Fibroblast of skin of back (primary cell): ENCODE measurements around the gene GBP3.
A peak's percentile ranks its signal among the peaks of the same experiment; 100 is the strongest.
"Not testable (repeated sequence)": the region's sequence is repeated elsewhere in the genome, so short reads cannot be mapped to it uniquely, and the experiment has no call there.

Source experiments
- DNase-seq: peaks from one replicate; pipeline ENCODE4 v3.0.0-alpha.2; 2013

The GBP3 gene

GRCh38 chr1:89041119-89041641, 18.5 kb upstream of the GBP3 start:
- DNase-seq, result peak; percentile 85

GRCh38 chr1:89040315-89040626, 17.6 kb upstream of the GBP3 start:
- no peak for DNase-seq

DNA sequence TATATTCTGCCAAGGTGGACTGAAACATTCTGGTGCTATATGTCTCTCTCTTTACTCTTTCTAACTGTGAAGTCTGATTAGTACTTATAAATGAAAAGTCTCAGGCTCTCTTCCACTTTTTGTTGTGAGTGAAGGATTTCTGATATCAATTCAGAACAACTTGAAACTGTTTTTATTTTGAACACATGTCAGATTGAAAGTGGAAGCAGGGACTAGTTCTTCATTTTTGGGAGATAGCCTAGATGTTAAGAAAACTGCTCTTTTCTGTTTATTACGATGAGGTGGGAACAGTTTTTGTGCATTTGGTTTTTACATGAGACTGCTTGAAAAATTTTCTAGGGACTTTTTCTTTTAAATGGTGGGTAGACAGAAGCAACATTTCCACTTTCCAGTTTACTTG, 14.5 kb upstream of the GBP3 start:
- no peak for DNase-seq

GRCh38 chr1:89035080-89035479, 12.4 kb upstream of the GBP3 start:
- DNase-seq, result no peak

- not testable (repeated sequence) for DNase-seq
These were observed 11.3 kb upstream of the GBP3 start for GRCh38 chr1:89034004-89034403.

DNA sequence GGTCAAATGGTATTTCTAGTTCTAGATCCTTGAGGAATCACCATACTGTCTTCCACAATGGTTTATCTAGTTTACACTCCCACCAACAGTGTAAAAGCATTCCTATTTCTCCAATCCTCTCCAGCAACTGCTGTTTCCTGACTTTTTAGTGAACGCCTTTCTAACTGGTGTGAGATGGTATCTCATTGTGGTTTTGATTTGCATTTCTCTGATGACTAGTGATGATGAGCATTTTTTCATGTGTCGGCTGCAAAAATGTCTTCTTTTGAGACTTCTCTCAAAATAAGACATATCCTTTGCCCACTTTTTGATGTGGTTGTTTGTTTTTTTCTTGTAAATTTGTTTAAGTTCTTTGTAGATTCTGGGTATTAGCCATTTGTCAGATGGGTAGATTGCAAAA, 6.4 kb upstream of the GBP3 start:
- peak; percentile 25 for DNase-seq

- DNase-seq, result no peak
These were observed 3.3 kb upstream of the GBP3 start for GRCh38 chr1:89025928-89026327.

DNA sequence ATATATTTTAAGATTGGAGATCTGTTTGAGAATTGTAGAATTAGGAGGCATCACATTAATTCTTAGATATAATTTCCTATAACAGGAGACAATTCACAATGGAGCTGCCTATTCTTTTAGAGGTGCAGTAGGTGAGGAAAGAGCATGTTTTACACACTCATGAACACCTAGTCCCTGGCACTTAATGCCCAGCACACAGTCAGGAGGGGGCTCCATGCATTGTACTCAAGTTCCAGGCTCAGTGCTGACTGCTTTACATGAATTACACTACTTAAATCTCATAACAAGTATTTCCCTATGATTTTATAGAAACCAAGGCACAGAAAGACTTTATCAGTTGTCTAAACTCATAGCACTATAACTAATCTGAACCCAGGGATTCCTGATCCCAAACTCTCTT, 360 bp upstream of the GBP3 start:
- no peak for DNase-seq

GRCh38 chr1:89018318-89018717, 4.3 kb downstream of the GBP3 start:
- DNase-seq, result not testable (repeated sequence)

GRCh38 chr1:89008511-89008910, 14.2 kb downstream of the GBP3 start:
- no peak for DNase-seq

DNA sequence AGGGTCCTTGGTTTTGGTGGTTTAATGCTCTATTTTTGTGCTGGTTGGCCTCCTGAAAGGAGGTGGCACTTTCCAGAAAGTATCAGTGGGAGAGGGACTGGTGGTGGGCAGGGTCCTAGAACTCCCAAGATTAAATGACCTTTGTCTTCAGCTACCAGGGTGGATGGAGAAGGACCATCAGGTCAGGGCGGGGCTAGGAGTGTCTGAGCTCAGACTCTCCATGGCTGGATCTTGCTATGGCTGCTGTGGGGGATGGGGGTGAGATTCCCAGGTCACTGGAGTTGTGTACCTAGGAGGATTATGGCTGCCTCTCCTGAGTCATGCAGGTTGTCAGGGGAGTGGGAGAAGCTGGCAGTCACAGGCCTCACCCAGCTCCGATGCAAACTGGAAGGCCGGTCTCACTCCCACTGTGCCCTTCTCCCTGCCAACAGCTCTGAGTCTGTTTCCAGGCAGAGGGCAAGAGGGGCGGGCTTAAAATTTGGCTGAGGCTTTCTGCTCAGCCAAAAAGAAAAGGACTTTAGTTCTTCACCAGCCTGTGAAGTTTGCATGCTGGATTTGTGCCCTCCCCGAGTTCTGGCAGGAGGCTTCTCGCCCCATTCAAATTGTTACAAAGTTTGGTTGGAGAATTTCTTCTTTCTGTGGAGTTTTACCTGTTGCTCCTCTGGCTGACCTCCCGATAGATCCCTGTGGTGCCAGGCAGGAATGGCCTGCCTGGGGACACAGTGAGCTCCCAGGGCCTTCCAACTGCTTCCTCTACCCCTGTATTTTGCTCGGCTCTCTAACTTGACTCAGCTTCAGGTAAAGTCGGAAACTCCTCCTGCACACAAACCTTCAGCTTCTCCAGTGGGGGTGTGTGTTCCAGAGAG, 17.1 kb downstream of the GBP3 start:
- no peak for DNase-seq

- DNase-seq, result not testable (repeated sequence)
These were observed 20.5 kb downstream of the GBP3 start for GRCh38 chr1:89002176-89002575.

DNA sequence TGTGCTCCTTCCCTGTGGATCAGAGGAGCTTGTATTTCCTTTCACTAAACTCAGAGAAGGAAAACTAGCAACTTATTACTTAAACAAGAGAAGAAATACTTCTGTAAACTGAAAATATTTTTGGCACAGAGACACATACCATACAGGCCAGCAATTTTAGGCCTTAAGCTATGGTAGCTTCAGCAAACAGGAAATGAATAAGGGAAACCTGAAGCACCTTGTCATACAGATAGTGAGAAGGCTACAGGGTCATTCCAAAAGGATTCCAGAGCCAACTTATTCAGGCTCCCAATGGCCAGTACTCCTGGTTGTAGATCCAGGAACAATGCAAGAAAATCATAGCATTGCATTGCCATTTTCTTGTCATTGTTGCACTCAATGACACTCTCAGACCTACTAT, 21.2 kb downstream of the GBP3 start:
- peak; percentile 16 for DNase-seq

DNA sequence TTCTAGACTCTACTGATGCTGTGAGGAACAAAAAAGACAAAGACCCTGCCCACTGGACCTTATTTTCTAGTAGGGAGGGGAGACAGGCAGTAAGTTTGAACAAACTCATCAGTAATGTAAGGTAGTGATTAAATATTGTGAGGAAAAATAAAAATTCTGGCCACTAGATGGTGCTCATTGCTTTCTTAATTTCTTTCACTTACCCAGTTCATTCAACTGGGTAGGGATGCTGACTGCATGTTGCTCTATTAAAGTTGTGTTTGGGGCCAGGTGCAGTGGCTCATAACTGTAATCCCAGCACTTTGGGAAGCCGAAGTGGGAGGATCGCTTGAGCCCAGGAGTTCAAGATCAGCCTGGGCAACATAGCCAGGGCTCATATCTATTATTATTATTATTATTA, 23.9 kb downstream of the GBP3 start:
- DNase-seq, result peak; percentile 64

- no peak for DNase-seq
These were observed 32.2 kb downstream of the GBP3 start for GRCh38 chr1:88990426-88990825.

DNA sequence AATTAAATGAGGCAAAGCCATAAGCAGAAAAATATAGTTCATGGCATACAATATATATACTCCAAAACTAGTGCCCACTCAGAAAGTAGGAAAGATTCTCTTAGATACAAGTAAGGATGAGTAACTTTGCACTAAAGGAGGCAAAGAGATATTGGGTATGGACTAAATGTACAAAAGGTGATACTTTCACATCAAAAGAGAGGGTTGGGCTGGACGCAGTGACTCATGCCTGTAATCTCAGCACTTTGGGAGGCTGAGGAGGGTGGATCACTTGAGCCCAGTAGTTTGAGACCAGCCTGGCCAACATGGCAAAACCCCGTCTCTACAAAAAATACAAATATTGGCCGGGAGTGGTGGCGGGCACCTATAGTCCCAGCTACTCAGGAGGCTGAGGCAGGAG, 37.0 kb downstream of the GBP3 start:
- no peak for DNase-seq

DNA sequence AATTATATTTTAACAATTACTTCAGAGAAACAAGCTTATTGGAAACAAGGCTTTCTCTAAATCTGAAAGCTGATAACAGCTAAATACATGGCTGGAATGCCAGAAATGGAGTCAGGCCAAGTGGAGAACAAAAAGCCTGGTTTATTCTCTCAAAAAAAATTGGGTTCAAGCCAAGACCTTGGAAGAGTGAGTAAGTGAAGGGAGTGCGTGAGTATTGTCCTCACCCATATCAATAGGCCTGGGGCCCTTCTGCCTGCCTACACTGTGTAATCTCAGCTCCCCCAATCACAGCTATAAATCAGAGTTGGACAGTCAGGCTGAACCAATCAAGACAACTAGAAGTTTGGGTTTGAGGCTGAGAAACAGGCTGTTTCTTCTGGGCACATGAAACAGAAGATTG, 37.6 kb downstream of the GBP3 start:
- peak; percentile 80 for DNase-seq

DNA sequence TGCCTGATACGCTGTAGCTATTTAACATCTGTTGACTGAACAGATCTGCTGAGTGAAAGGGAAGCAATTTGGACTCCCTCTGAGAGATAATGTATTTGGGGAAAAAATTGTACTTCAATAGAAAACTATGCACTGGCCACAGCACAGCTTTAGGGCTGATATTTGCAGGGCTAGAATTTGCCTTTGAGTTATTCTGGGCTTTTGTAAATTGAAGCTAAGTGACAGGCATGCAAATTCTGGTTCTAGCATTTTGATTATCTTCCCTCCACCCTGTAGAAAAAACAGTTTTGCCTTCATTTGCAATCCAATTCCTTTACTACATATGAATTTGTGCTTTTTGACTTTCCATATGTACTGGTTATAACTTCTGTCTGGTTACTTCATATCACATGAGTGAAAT, 38.1 kb downstream of the GBP3 start:
- DNase-seq, result no peak

DNA sequence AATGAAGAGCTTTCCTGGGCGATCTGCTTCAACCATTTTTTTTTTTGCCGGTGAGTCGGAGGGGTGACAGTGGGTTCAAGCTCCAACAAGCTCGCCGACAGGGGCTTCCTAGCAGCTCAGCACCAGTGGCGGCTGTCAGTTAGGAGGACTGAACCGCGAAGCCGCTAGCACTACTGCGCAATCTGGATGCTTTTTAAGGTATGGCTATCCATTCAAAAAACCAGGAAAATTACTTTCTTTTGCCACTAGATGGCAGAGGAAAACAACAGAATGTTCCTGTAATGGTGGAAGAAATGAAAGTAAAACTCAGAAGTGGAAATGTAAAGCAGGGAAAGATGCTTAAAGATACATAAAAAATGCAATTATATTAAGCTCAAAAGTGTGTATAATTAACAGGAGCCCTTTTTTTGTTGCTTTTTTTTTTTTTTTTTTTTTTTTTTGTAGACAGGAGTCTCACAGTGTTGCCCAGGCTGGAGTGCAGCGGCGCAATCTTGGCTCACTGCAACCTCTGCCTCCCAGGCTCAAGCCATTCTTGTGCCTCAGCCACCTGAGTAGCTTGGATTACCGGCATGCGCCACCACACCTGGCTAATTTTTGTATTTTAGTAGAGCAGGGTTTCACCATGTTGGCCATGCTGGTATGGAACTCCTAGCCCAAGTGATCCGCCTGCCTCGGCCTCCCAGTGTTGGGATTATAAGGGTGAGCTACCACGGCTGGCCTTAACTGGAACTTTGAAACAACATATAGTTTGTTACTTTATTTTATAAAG, 38.7 kb downstream of the GBP3 start:
- peak; percentile 68 for DNase-seq

- peak; percentile 50 for DNase-seq
These were observed 40.6 kb downstream of the GBP3 start for GRCh38 chr1:88982055-88982454.

DNA sequence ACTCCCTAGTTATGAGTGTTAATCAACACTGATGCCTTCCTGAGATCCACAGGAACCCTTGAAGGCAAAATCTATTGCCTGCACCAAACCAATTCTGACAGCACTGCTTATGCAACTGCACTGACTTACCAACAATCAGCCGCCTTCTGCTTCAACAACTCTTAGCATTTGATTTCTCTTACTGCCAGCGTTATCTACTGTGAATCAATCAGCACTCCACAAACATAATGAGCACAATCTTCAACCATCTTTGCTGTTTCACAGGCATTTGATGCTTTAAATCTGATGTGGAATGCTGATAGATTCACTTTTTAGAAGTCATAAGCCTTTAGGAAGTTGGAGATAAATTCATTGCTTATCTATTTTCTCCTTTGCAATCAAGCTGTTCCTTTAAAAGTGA, 41.2 kb downstream of the GBP3 start:
- not testable (repeated sequence) for DNase-seq

DNA sequence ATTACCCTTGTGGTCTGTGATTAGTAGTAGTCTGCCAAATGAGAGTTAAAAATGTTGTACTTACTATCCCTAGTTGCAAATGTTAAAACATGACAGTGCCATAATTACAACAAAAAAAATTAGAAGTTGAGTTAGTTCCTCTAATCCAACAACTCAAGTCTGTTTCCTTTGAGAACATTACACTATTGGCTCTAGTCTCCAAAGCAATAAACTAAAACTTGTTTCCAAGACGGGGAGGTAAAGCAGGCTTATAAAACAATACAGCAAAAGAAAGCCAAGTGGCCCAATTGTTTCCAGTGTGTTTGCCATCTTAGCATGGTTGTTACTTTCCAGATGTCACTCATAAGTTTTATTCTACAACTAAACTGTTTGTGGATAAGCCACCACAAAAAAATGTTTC, 41.8 kb downstream of the GBP3 start:
- no peak for DNase-seq

- no peak for DNase-seq
These were observed 42.9 kb downstream of the GBP3 start for GRCh38 chr1:88979749-88980116.
